ENCODE results near the gene CMTM5. TPM values are rescaled to one million over a fixed set of nuclear protein-coding genes. Genes with fewer than 3 reads are reported as not detected.
A peak's percentile ranks its signal among the peaks of the same experiment; 100 is the strongest.

CMTM5 gene
- total RNA-seq, 1 experiment from 2014 or later, result not detected

DNA sequence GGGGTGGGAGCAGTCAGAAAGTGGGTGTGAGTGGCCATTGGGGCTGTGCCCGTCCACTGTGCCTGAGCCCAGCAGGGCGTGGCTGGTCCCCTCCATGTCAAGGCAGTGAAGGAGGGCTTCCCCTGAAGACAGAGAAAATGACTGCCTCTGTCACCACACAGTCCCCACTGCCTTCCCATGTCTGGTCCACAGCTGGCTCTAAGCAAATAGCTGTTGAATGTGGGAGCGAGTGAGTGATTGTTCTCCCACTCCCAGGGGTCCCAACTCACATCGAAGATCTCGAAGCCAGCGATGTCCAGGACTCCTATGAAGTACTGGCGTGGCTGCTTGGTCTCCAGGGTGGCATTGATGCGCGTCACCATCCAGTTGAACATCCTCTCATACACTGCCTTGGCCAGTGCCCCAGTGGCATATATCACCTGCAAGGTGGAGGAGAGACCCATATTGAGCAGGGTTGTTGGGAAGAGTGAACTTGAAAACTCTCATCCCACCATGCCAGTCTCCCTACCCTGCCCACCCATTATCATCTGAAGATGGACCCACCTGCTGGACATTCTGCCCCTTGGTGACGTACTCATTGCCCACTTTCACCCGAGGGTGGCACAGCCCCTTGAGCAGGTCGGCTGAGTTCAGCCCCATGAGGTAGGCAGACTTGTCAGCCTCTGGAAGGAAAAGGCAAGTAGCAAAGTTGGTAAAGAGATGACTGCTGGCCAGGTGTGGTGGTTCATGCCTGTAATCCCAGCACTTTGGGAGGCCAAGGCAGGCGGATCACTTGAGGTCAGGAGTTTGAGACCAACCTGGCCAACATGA lies 52.0 kb downstream of the CMTM5 start:
- ChIA-PET POLR2A (no interaction called here), CTCF (no interaction called here)
- Mint-ChIP-seq H3K27me3 (ENCODE audit: insufficient read depth, unreplicated experiment) (peaks cover 4% of the 10 kb centered on the region), H3K36me3 (ENCODE audit: insufficient read depth, unreplicated experiment) (no peaks in the 10 kb centered on the region), H3K27ac (ENCODE audit: unreplicated experiment) (no peak overlapping the region), H3K4me1 (ENCODE audit: low read depth, unreplicated experiment) (no peaks in the 10 kb centered on the region), H3K4me3 (ENCODE audit: unreplicated experiment) (no peak overlapping the region), H3K9me3 (ENCODE audit: unreplicated experiment) (no peaks in the 10 kb centered on the region)
- no peaks in the 10 kb centered on the region for H3K9me3 ChIP-seq
- no TSS peak for BruUV-seq (replicated peaks)
- intact Hi-C loops (cut with micrococcal nuclease; ENCODE audit: unreplicated experiment), result no loop called here
- H3K4me3 ChIP-seq (ENCODE audit: low read depth, low read length), result no peak overlapping the region
- TF ChIP-seq, protein P1, sequence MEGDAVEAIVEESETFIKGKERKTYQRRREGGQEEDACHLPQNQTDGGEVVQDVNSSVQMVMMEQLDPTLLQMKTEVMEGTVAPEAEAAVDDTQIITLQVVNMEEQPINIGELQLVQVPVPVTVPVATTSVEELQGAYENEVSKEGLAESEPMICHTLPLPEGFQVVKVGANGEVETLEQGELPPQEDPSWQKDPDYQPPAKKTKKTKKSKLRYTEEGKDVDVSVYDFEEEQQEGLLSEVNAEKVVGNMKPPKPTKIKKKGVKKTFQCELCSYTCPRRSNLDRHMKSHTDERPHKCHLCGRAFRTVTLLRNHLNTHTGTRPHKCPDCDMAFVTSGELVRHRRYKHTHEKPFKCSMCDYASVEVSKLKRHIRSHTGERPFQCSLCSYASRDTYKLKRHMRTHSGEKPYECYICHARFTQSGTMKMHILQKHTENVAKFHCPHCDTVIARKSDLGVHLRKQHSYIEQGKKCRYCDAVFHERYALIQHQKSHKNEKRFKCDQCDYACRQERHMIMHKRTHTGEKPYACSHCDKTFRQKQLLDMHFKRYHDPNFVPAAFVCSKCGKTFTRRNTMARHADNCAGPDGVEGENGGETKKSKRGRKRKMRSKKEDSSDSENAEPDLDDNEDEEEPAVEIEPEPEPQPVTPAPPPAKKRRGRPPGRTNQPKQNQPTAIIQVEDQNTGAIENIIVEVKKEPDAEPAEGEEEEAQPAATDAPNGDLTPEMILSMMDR (IDR thresholded peaks at IDR 0.05; ENCODE audit: insufficient read depth in 1 of 2, low read depth in 1 of 2, low read length in 1 of 2, severe bottlenecking in 1 of 2, unreplicated experiment in 1 of 2), result no peak
- H3K36me3 ChIP-seq (ENCODE audit: control insufficient read depth, insufficient read depth, low read length), result no peaks in the 10 kb centered on the region
- H3K27me3 ChIP-seq (replicated peaks; ENCODE audit: control insufficient read depth, insufficient read depth, low read length), result no peaks in the 10 kb centered on the region; the same call in 1 of the 2 replicates
- H3K4me1 ChIP-seq, result no peaks in the 10 kb centered on the region
- DNase-seq, result peak in 1 of 2 experiments; percentile 19

Small RNA genes lying within 50 kb of the gene (microRNA-seq; reads per million reads assigned to microRNA genes)
- gene MIR208A, result 1.1 reads per million
- not detected for gene MIR208B

Other genes starting within 250 kb of the CMTM5 start
- 26.9 and 28.9 TPM in 2 replicates for gene SLC7A8, start 193.4 kb upstream of the CMTM5 start, total RNA-seq (2022)
- not detected in 2 replicates for gene RNF212B, start 139.1 kb upstream of the CMTM5 start, total RNA-seq (2022)
- 7.4 and 7.6 TPM in 2 replicates for gene HOMEZ, start 90.9 kb upstream of the CMTM5 start, total RNA-seq (2022)
- gene PPP1R3E, start 74.2 kb upstream of the CMTM5 start, total RNA-seq (2022), result 5.9 and 8.6 TPM in 2 replicates
- gene BCL2L2, start 70.2 kb upstream of the CMTM5 start, total RNA-seq (2022), result 19.1 and 20.8 TPM in 2 replicates
- 196 and 202 TPM in 2 replicates for gene PABPN1, start 55.6 kb upstream of the CMTM5 start, total RNA-seq (2022)
- gene SLC22A17, start 24.2 kb upstream of the CMTM5 start, total RNA-seq (2022), result 3.1 and 3.7 TPM in 2 replicates
- gene EFS, start 11.9 kb upstream of the CMTM5 start, total RNA-seq (2022), result 0.14 and 0.16 TPM in 2 replicates
- not detected in 2 replicates for gene IL25, start 4.2 kb upstream of the CMTM5 start, total RNA-seq (2022)
- gene MYH6, start 31.2 kb downstream of the CMTM5 start, total RNA-seq (2022), result not detected in 2 replicates
- gene MYH7, start 58.6 kb downstream of the CMTM5 start, total RNA-seq (2022), result 0.07 TPM in 1 of 2 replicates, not detected in the other
- gene NGDN, start 92.7 kb downstream of the CMTM5 start, total RNA-seq (2022), result 54.5 and 55.0 TPM in 2 replicates
- 1.1 and 1.4 TPM in 2 replicates for gene ZFHX2, start 174.7 kb downstream of the CMTM5 start, total RNA-seq (2022)
- gene THTPA, start 179.2 kb downstream of the CMTM5 start, total RNA-seq (2022), result 9.3 and 9.5 TPM in 2 replicates
- gene AP1G2, start 190.7 kb downstream of the CMTM5 start, total RNA-seq (2022), result 160 and 164 TPM in 2 replicates
- gene JPH4, start 201.7 kb downstream of the CMTM5 start, total RNA-seq (2022), result not detected in 2 replicates